Measurements from ENCODE around the gene TRDMT1. TPM values are rescaled to one million over a fixed set of nuclear protein-coding genes. Genes with fewer than 3 reads are reported as not detected.
"Not testable (repeated sequence)": the region's sequence is repeated elsewhere in the genome, so short reads cannot be mapped to it uniquely, and the experiment has no call there.

The TRDMT1 gene
- polyA plus RNA-seq, 1 experiment, result 2.4 TPM

DNA sequence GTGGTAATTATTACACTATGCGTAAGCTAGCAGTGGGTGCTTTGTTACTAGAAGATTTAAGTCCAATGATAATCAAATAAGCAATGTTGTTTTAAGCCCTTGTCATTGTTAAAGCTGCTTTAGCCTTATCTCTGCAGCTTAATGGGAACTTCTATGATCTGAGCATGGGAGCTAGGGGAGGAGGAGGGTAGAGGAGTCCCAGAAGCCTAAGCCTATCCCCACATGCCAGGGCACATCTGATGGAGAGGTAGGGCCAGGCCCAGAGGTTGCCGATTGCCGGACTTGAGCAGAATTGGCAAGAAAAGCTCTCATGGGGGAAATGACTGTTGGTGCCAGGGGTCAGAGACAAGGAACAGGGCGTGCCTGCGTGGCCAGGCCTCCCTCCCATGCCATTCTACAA, 85.3 kb downstream of the TRDMT1 start:
- POLR2A ChIA-PET, result no interaction called here
- TF ChIP-seq, protein P1, sequence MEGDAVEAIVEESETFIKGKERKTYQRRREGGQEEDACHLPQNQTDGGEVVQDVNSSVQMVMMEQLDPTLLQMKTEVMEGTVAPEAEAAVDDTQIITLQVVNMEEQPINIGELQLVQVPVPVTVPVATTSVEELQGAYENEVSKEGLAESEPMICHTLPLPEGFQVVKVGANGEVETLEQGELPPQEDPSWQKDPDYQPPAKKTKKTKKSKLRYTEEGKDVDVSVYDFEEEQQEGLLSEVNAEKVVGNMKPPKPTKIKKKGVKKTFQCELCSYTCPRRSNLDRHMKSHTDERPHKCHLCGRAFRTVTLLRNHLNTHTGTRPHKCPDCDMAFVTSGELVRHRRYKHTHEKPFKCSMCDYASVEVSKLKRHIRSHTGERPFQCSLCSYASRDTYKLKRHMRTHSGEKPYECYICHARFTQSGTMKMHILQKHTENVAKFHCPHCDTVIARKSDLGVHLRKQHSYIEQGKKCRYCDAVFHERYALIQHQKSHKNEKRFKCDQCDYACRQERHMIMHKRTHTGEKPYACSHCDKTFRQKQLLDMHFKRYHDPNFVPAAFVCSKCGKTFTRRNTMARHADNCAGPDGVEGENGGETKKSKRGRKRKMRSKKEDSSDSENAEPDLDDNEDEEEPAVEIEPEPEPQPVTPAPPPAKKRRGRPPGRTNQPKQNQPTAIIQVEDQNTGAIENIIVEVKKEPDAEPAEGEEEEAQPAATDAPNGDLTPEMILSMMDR (IDR thresholded peaks at IDR 0.05; ENCODE audit: insufficient read depth, low read depth, low read length), result no peak
- CTCF ChIA-PET, result interaction anchor here (0.6 to 1.1 kb wide), 2 partner anchors 273 to 1735 kb away, joined by 3 to 5 read pairs; no protein-coding TSS in a partner anchor

DNA sequence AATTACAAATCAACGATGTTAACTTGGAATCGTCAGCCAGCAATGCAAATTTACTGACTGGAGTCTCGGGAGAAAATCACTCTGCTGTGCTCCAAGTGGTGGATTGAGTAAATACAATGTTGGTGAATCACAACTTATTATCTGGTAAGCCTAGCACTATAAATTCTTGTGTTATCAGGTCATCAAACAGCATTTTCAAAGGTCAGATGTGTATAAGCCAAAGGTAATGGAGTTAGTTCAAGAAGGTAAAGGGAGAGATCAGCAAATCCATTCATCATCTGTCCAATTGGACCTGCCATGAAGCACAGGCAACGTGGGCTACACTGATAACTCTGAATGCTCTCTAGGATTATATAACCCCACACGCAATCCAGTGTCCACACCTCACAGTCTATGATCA, 85.8 kb downstream of the TRDMT1 start:
- H3K36me3 ChIP-seq (ENCODE audit: control insufficient read depth, insufficient read depth, low read length), result no peaks in the 10 kb centered on the region
- CTCF ChIA-PET, result interaction anchor here (0.6 to 1.2 kb wide), 2 partner anchors 125 to 1734 kb away, joined by 4 to 5 read pairs; no protein-coding TSS in a partner anchor
- H3K27me3 ChIP-seq (ENCODE audit: control insufficient read depth, insufficient read depth, low read length), result no peaks in the 10 kb centered on the region
- POLR2A ChIA-PET, result no interaction called here
- TF ChIP-seq, protein P1 (IDR thresholded peaks at IDR 0.05; ENCODE audit: insufficient read depth, low read depth, low read length), result peak; percentile 25; the same call in 1 of the 2 replicates
- no peak overlapping the region for H3K4me3 ChIP-seq (ENCODE audit: low read depth, low read length)
- no peak for DNase-seq (ENCODE audit: low read depth)

More for the DNA sequence above, 85.3 kb downstream of the TRDMT1 start:
- Histone ChIP-seq H3K27me3 (ENCODE audit: control insufficient read depth, insufficient read depth, low read length) (no peaks in the 10 kb centered on the region), H3K36me3 (ENCODE audit: control insufficient read depth, insufficient read depth, low read length) (no peaks in the 10 kb centered on the region), H3K4me3 (ENCODE audit: low read depth, low read length) (no peak overlapping the region)
- DNase-seq (ENCODE audit: low read depth), result no peak

DNA sequence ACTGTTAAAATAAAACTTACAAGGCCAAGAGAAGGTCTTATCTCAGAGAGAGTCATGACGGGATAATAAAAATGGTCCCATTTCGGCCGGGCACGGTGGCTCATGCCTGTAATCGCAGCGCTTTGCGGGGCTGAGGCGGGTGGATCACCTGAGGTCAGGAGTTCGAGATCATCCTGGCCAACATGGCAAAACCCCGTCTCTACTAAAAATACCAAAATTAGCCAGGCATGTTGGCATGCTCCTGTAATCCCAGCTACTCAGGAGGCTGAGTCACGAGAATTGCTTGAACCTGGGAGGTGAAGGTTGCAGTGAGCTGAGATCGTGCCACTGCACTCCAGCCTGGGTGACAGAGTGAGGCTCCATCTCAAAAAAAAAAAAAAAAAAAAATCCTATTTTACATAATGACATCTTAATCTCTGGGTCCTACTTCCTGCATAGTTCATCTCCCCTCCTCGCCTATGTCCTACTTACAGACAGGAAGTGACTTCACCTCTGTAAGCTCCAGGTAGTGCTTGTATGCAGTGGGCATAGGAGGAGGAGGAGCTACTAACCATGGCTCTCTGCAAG, 86.5 kb downstream of the TRDMT1 start:
- H3K27me3 ChIP-seq (ENCODE audit: control insufficient read depth, insufficient read depth, low read length); H3K4me3 ChIP-seq (ENCODE audit: low read depth, low read length); H3K36me3 ChIP-seq (ENCODE audit: control insufficient read depth, insufficient read depth, low read length); DNase-seq (ENCODE audit: low read depth); POLR2A ChIA-PET: not testable (repeated sequence)
- CTCF ChIA-PET, result interaction anchor here (1.2 kb wide), 1 partner anchor 125 kb away, joined by 4 read pairs; no protein-coding TSS in a partner anchor

DNA sequence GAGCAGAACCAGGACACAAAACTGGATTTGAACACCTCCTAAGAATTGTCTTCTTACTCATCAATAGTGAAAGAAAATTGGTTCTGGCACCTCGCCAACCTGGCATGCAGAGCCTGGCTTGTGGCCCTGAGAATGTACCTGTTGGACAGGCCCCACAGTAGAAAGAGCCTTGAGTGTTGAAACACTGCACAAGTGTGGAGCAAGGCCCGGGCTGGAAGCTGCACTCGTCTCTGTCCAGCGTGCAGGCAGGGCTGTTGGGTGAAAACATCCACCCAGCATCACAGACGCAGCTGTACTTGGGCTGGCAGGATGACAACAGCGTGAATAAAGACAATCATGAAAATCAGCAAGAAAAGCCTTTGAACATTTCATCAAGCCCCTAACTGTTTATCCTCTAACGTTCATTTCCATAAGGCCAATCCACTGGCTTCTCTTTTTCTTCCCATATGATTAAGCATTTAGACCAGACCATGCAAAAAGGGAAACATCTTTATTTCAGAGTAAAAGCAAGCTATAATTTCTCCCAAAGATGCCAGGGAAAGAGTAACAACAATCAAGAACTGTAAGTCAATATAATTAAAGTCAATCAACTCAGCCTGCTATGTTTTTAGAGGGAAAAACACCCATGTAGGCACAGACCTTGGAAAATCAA, 87.5 kb downstream of the TRDMT1 start:
- no peak overlapping the region for H3K4me3 ChIP-seq (ENCODE audit: low read depth, low read length)
- CTCF ChIA-PET, result interaction anchor here (0.6 to 1.2 kb wide), 2 partner anchors 9 to 285 kb away, joined by 3 read pairs; no protein-coding TSS in a partner anchor
- H3K27me3 ChIP-seq (ENCODE audit: control insufficient read depth, insufficient read depth, low read length), result no peaks in the 10 kb centered on the region
- DNase-seq (ENCODE audit: low read depth), result no peak
- POLR2A ChIA-PET, result no interaction called here
- TF ChIP-seq, protein P1 (IDR thresholded peaks at IDR 0.05; ENCODE audit: insufficient read depth, low read depth, low read length), result no peak
- no peaks in the 10 kb centered on the region for H3K36me3 ChIP-seq (ENCODE audit: control insufficient read depth, insufficient read depth, low read length)

DNA sequence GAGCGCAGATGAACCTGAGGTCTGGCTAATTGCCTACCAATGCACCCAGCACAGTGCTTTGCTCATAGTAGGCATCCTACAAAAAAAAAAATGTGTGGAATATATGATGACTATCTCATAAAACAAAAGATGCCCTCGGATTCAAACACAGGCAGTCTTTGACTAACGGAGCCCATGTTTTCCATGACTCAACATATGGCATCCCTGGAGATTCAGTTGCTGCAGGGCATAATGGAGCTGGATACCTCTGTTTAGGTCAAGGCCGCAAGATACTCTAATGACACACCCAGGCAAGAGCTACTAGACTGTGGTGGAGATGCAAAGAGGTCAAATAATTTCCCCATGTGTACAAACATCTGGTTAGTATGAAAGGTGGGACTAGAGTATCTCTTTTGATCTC, 88.1 kb downstream of the TRDMT1 start:
- Histone ChIP-seq H3K4me3 (ENCODE audit: low read depth, low read length) (no peak overlapping the region), H3K27me3 (ENCODE audit: control insufficient read depth, insufficient read depth, low read length) (no peaks in the 10 kb centered on the region), H3K36me3 (ENCODE audit: control insufficient read depth, insufficient read depth, low read length) (no peaks in the 10 kb centered on the region)
- DNase-seq (ENCODE audit: low read depth), result no peak
- TF ChIP-seq, protein P1 (IDR thresholded peaks at IDR 0.05; ENCODE audit: insufficient read depth, low read depth, low read length), result no peak
- POLR2A ChIA-PET, result no interaction called here
- CTCF ChIA-PET, result interaction anchor here (1.2 kb wide), 1 partner anchor 9 kb away, joined by 3 read pairs; no protein-coding TSS in a partner anchor
